Stimulated activated CD8-positive, alpha-beta memory T cell treated with anti-CD3 and anti-CD28 coated beads, Interleukin-2, amount 100 ng/mL, for 1 hour (primary cell): Measurements from ENCODE around the gene RMDN3.

Experiments
- DNase-seq, 2 donors: peaks; one replicate each; pipeline ENCODE4 v3.0.0-alpha.2; 2020; ENCODE audit warnings: low read depth in 2 of 2

The RMDN3 gene

DNA sequence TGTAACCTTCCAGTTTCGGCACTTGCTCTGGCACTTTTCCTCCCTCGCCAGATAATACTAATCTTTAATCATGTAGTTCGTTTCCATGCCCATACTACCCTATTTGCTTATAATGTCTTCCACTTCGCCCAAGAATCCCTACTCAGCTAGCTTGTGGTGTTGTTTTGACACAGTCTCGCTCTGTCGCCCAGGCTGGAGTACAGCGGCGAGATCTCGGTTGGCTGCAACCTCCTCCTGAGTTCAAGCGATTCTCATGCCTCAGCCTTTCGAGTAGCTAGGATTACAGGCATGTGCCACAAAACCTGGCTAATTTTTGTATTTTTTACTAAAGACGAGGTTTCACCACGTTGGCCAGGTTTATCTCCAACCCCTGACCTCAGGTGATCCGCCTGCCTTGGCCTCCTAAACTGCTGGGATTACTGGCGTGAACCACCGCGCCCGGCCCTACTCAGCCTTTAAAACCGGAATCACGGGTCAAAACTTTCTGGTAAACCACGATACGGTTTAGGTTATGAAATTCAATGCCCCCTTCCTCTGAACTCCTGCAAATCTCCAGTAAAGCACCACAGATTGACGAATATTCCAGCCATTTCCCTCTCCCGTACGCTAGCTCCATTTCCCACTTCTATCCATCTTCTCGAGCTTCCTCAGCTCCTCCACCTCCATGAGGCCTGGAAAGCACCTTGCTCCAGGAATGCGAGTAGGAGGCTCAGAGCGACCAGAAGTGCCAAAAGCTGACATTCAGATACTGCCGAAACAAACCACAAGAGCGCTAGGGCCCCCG lies 61.0 kb downstream of the RMDN3 start:
- no peak for DNase-seq

DNA sequence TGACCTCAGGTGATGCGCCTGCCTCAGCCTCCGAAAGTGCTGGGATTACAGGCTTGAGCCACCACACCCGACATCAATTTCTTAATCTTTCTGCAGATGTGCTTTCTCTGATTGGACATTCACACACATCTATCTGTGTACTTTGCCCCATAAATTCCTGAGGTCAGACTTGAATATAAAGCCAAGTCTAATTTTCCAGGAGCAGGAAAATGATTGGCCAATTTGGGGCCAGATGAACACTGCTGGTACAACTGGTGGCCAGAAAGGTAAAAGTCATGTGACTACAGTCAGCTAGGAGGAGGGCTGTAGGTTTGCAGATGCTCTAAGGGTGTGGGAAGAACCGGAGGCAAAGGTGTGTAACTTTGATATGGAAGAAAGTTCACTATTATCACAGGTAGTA lies 63.3 kb downstream of the RMDN3 start:
- no peak for DNase-seq

DNA sequence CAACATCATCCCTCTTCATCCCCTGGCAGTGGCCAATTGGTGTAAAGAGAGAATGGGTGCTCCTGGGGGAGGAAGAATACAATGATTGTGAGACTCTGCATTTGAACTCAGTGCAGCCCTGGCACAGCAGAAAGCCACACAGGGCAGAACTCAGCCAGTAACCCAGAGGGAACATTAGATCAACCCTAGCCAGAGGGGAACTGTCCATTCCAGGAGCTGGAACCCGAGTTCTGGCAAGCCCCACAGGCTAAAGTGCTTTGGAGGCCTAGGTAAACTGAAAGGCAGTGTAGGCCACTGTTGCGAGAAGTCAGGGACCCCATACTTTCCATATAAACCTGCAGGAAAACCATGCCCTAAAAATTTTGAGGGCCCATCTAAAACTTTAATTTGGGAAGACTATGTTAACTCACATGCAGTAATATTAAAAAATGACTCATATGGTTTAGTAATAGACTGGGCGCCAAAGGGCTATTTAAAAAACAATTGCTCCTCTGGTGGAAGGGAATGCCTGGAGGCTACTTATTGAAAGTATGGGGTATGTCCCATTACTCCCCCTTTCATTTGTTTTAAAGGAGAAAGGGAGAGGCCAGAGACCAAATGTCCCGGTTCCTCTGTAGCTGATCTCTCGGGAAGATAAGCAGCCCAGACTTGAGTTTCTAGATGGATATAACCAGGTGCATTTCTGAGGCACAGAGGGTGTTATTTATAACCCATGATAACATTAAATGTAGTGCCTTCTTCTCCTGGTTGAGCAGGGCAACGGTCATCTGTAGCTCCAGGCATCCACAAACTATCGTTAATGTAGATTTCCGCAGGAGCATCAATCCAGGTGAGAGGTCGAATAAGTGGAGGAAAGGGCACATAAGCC lies 65.9 kb downstream of the RMDN3 start:
- no peak for DNase-seq
